SK-N-SH treated with all-trans-retinoic acid at 6 μM for 48 hours (cell line): ENCODE measurements around the gene ADIPOR2.
A peak's percentile ranks its signal among the peaks of the same experiment; 100 is the strongest.

Experiments
- ATAC-seq: fragments of 200-7000 bp; cut with Tn5 transposase; 3 replicates; pipeline ENCODE4 v1.9.1; 2020; ENCODE audit warnings: mild to moderate bottlenecking, moderate library complexity
- ARNTL ChIP-seq: fragments of 450-650 bp; formaldehyde crosslinking; IDR thresholded peaks from 2 replicates; pipeline ENCODE4 v1.5.0; 2020; ENCODE audit warnings: low read depth, mild to moderate bottlenecking, moderate library complexity, borderline replicate concordance
- BACH2 ChIP-seq: fragments of 250-450 bp; sonication (Bioruptor Pico); IDR thresholded peaks from 2 replicates; pipeline ENCODE4 v1.9.0; 2021; ENCODE audit warnings: mild to moderate bottlenecking, borderline replicate concordance
- CREB5 ChIP-seq: fragments of 250-450 bp; sonication (Bioruptor Pico); IDR thresholded peaks from 2 replicates; pipeline ENCODE4 v1.5.1; 2020; ENCODE audit warnings: low read depth, mild to moderate bottlenecking, moderate library complexity
- CSDC2 ChIP-seq: fragments of 250-450 bp; sonication (Bioruptor Pico); IDR thresholded peaks from 2 replicates; pipeline ENCODE4 v1.5.0; 2020; ENCODE audit warnings: mild to moderate bottlenecking, moderate library complexity
- CSRNP3 ChIP-seq: fragments of 250-450 bp; sonication (Bioruptor Pico); IDR thresholded peaks from 2 replicates; pipeline ENCODE4 v1.5.1; 2021; ENCODE audit warnings: mild to moderate bottlenecking, moderate library complexity
- GLIS3 ChIP-seq: fragments of 250-450 bp; sonication (Bioruptor Pico); IDR thresholded peaks from 2 replicates; pipeline ENCODE4 v1.5.0; 2020; ENCODE audit warnings: mild to moderate bottlenecking, moderate library complexity
- ISL1 ChIP-seq: fragments of 250-450 bp; sonication (Bioruptor Pico); IDR thresholded peaks from 2 replicates; pipeline ENCODE4 v2.1.2; 2022; ENCODE audit warnings: mild to moderate bottlenecking, moderate library complexity
- OSR1 ChIP-seq: fragments of 250-450 bp; sonication (Bioruptor Pico); IDR thresholded peaks from 2 replicates; pipeline ENCODE4 v1.8.0; 2022; ENCODE audit warnings: moderate library complexity, mild to moderate bottlenecking, inconsistent platforms
- RARB ChIP-seq: fragments of 250-450 bp; sonication (Bioruptor Pico); IDR thresholded peaks from 2 replicates; pipeline ENCODE4 v1.8.0; 2021; ENCODE audit warnings: mild to moderate bottlenecking, moderate library complexity
- SNAI2 ChIP-seq: fragments of 250-450 bp; sonication (Bioruptor Pico); IDR thresholded peaks from 2 replicates; pipeline ENCODE4 v1.5.0; 2020; ENCODE audit warnings: mild to moderate bottlenecking, moderate library complexity
- TOX ChIP-seq: fragments of 250-450 bp; sonication (Bioruptor Pico); IDR thresholded peaks from 2 replicates; pipeline ENCODE4 v1.8.0; 2021; ENCODE audit warnings: mild to moderate bottlenecking, moderate library complexity, borderline replicate concordance
- TSHZ2 ChIP-seq: fragments of 250-450 bp; sonication (Bioruptor Pico); IDR thresholded peaks from 2 replicates; pipeline ENCODE4 v1.5.0; 2020; ENCODE audit warnings: mild to moderate bottlenecking, moderate library complexity
- ZFP3 ChIP-seq: fragments of 250-450 bp; sonication (Bioruptor Pico); IDR thresholded peaks from 2 replicates; pipeline ENCODE4 v1.5.0; 2020; ENCODE audit warnings: mild to moderate bottlenecking, moderate library complexity
- ZFP30 ChIP-seq: fragments of 450-650 bp; formaldehyde crosslinking; IDR thresholded peaks from 2 replicates; pipeline ENCODE4 v1.5.0; 2022; ENCODE audit warnings: mild to moderate bottlenecking, moderate library complexity
- ZNF565 ChIP-seq: fragments of 450-650 bp; formaldehyde crosslinking; conservative IDR thresholded peaks from 2 replicates; pipeline ENCODE4 v1.5.0; 2020; ENCODE audit warnings: low read depth, mild to moderate bottlenecking, moderate library complexity
- ZNF70 ChIP-seq: fragments of 450-650 bp; formaldehyde crosslinking; IDR thresholded peaks from 2 replicates; pipeline ENCODE4 v1.5.0; 2020; ENCODE audit warnings: mild to moderate bottlenecking, moderate library complexity
- ZNF8 ChIP-seq: fragments of 450-650 bp; formaldehyde crosslinking; IDR thresholded peaks from 2 replicates; pipeline ENCODE4 v1.5.0; 2020; ENCODE audit warnings: mild to moderate bottlenecking, moderate library complexity

The ADIPOR2 gene

GRCh38 chr12:1773937-1774655 is 83.2 kb downstream of the ADIPOR2 start:
- ATAC-seq = peak; percentile 91
- TF ChIP-seq TSHZ2 (CRISPR knock-in tag) = no peak
- TF ChIP-seq ZNF70 (CRISPR knock-in tag) = no peak
- TF ChIP-seq CREB5 (CRISPR knock-in tag) = no peak
- no peak for TF ChIP-seq ISL1 (CRISPR knock-in tag)
- TF ChIP-seq BACH2 (CRISPR knock-in tag) = no peak
- no peak for TF ChIP-seq SNAI2 (CRISPR knock-in tag)
- no peak for TF ChIP-seq ARNTL (CRISPR knock-in tag)
- TF ChIP-seq ZNF565 (CRISPR knock-in tag) = no peak
- no peak for TF ChIP-seq CSRNP3 (CRISPR knock-in tag)
- no peak for TF ChIP-seq CSDC2 (CRISPR knock-in tag)
- TF ChIP-seq ZNF8 (CRISPR knock-in tag) = no peak

- TF ChIP-seq CSRNP3 (CRISPR knock-in tag) (no peak), ISL1 (CRISPR knock-in tag) (peak; percentile 43)
- TF ChIP-seq, all 23 proteins: peak for 1
Observed at GRCh38 chr12:1776170-1776921, 85.5 kb downstream of the ADIPOR2 start.

GRCh38 chr12:1777798-1778197 is 86.9 kb downstream of the ADIPOR2 start:
- TF ChIP-seq ZNF8 (CRISPR knock-in tag) (no peak), ZFP3 (no peak), ZNF70 (CRISPR knock-in tag) (no peak)
- ATAC-seq = peak; percentile 50

More at GRCh38 chr12:1776170-1776921, 85.5 kb downstream of the ADIPOR2 start:
- ATAC-seq = peak; percentile 78

GRCh38 chr12:1778911-1779310 is 88.0 kb downstream of the ADIPOR2 start:
- no peak for ATAC-seq
- TF ChIP-seq TSHZ2 (CRISPR knock-in tag) (no peak), ISL1 (CRISPR knock-in tag) (no peak), ZFP3 (no peak), OSR1 (no peak), ZNF565 (CRISPR knock-in tag) (no peak), BACH2 (CRISPR knock-in tag) (no peak), CREB5 (CRISPR knock-in tag) (no peak), RARB (CRISPR knock-in tag) (no peak), SNAI2 (CRISPR knock-in tag) (no peak), ARNTL (CRISPR knock-in tag) (no peak), TOX (CRISPR knock-in tag) (no peak), GLIS3 (CRISPR knock-in tag) (no peak), ZFP30 (no peak)
- TF ChIP-seq, all 23 proteins: peak for 0
